Measurements from ENCODE around the gene GLIS1.

DNA sequence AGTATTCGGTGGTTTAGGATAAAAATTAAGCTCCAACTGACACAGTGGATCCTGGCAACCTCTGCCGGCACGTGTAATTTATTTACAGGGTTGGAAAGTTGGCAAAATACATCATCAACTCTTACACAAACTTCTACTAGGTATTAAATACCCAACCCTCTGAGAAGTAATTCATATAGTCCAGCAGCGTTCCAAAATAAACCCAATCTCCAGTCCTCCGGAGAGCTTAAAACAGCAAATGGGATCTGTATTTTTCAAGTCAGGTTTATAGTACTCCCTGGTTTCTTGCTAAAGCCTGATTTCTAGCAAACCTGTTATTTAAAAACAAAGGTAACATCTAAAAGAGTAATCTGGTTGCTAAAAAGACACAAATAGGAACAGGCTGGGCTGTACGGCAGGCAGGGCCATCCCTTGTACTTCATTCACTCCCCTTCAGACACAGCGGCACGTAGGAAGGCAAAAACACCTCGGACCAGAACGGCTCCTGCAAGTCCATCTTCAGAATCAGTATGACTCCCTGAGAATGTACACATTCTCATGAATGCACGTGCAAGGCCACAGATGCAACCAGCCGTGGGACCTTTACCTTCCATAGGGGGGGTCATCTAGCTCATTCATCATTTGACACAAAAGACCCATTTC lies 8.6 kb downstream of the GLIS1 start:
- no peak for TF ChIP-seq CTCF (IDR thresholded peaks at IDR 0.05)
- TF ChIP-seq EP300 (IDR thresholded peaks at IDR 0.05) = no peak
- TF ChIP-seq POLR2A (IDR thresholded peaks at IDR 0.05) = no peak
